NCI-H446 (cell line): Measurements from ENCODE around the gene GIPR.
A peak's percentile ranks its signal among the peaks of the same experiment; 100 is the strongest.

Experiments used
- DNase-seq, 2 experiments: peaks; one replicate each; lab custom pipeline; 2025; lab: John Stamatoyannopoulos, UW

The GIPR gene

GRCh38 chr19:45730368-45731288, 62.6 kb downstream of the GIPR start, which contains the start of gene FBXO46:
FBXO46 (minus strand) TSS chr19:45730896; CDS start chr19:45713495, 17,401 bp downstream.
- DNase-seq: peak; percentile 99
